Endodermal cell (in vitro differentiated cells): ENCODE results near the gene RCAN1. TPM values are rescaled to one million over a fixed set of nuclear protein-coding genes. Genes with fewer than 3 reads are reported as not detected.

Experiments used
- DNase-seq: peaks from one replicate; pipeline ENCODE4 v3.0.0-alpha.2; 2017
- H3K27ac ChIP-seq: 2 replicates; pipeline ENCODE4 v1.5.1; 2013; ENCODE audit warnings: mild to moderate bottlenecking, low read depth, low read length, moderate library complexity
- H3K27me3 ChIP-seq: 2 replicates; pipeline ENCODE4 v1.6.1; 2013; ENCODE audit warnings: mild to moderate bottlenecking, low read length, moderate library complexity; ENCODE audit not compliant: insufficient read depth, control insufficient read depth, poor library complexity, severe bottlenecking
- H3K36me3 ChIP-seq: 2 replicates; pipeline ENCODE4 v1.7.0; 2013; ENCODE audit warnings: mild to moderate bottlenecking, low read length, moderate library complexity; ENCODE audit not compliant: control insufficient read depth, insufficient read depth
- H3K4me1 ChIP-seq: one replicate; pipeline ENCODE4 v1.7.0; 2013; ENCODE audit warnings: low read length; ENCODE audit not compliant: control insufficient read depth, insufficient read depth
- H3K4me3 ChIP-seq: 2 replicates; pipeline ENCODE4 v1.5.1; 2013; ENCODE audit warnings: mild to moderate bottlenecking, low read length, moderate library complexity
- H3K9ac ChIP-seq: 2 replicates; pipeline ENCODE4 v1.6.1; 2013; ENCODE audit warnings: mild to moderate bottlenecking, low read length, moderate library complexity; ENCODE audit not compliant: poor library complexity, severe bottlenecking; ENCODE audit errors: extremely low read depth
- H3K9me3 ChIP-seq: 2 replicates; pipeline ENCODE4 v1.6.1; 2013; ENCODE audit warnings: mild to moderate bottlenecking, low read length, moderate library complexity; ENCODE audit not compliant: control insufficient read depth
- H3K27ac Mint-ChIP-seq: 2 replicates; pipeline ENCODE4 v1.8.0; 2020; ENCODE audit warnings: mixed read lengths
- H3K27me3 Mint-ChIP-seq: 2 replicates; pipeline ENCODE4 v1.8.0; 2021; ENCODE audit warnings: mild to moderate bottlenecking, mixed read lengths; ENCODE audit not compliant: insufficient read depth
- H3K36me3 Mint-ChIP-seq: 2 replicates; pipeline ENCODE4 v1.8.0; 2020; ENCODE audit warnings: low read depth, mixed read lengths
- H3K4me1 Mint-ChIP-seq: 2 replicates; pipeline ENCODE4 v1.8.0; 2020; ENCODE audit warnings: mixed read lengths
- H3K4me3 Mint-ChIP-seq: 2 replicates; pipeline ENCODE4 v1.8.0; 2020; ENCODE audit warnings: mild to moderate bottlenecking, moderate library complexity, mixed read lengths
- H3K9me3 Mint-ChIP-seq: 2 replicates; pipeline ENCODE4 v1.8.0; 2020; ENCODE audit warnings: mild to moderate bottlenecking, mixed read lengths
- CTCF ChIP-seq: fragments of 200-600 bp; sonication (generic); conservative IDR thresholded peaks from 2 replicates; pipeline ENCODE4 v1.5.0; 2021; ENCODE audit warnings: antibody characterized with exemption, mild to moderate bottlenecking
- WGBS, 2 experiments: methylation state at CpG; one replicate each; pipeline versions ENCODE4 v1.1.5 to v1.1.7; 2013; ENCODE audit warnings: missing lambda C conversion rate in 2 of 2, mixed read lengths in 1 of 2; ENCODE audit not compliant: insufficient coverage in 1 of 2, insufficient read length in 1 of 2; 5-methylcytosine and 5-hydroxymethylcytosine counted together
- total RNA-seq, 2 donors: library from RNA; stranded (reverse); fragmentation: NEBNext Ultra II Directional in 1 of 2; extraction: Animal tissue kit (Norgen Biotek cat#: 25700) in 1 of 2; gene quantifications; 2 replicates in 1 of 2; 3 replicates in 1 of 2; pipeline ENCODE4 v1.2.1, GENCODE V29; 2021

RCAN1 gene
- total RNA-seq, 2 donors from 2014 or later, result 6.1 to 6.7 TPM

GRCh38 chr21:34595457-34595856 is 19.5 kb downstream of the RCAN1 start:
- no peaks in the 10 kb centered on the region for H3K9me3 ChIP-seq
- Mint-ChIP-seq H3K4me1 (peaks cover 8% of the 10 kb centered on the region), H3K27me3 (peaks cover 2% of the 10 kb centered on the region), H3K9me3 (no peaks in the 10 kb centered on the region), H3K36me3 (no peaks in the 10 kb centered on the region), H3K4me3 (no peak overlapping the region), H3K27ac (no peak overlapping the region)
- no peaks in the 10 kb centered on the region for H3K36me3 ChIP-seq
- 76 to 92% methylated on average over 6 to 8 of the region's 8 CpGs for WGBS, 2 experiments
- H3K4me3 ChIP-seq, result no peak overlapping the region
- no peak for TF ChIP-seq CTCF
- no peak overlapping the region for H3K9ac ChIP-seq
- no peak overlapping the region for H3K27ac ChIP-seq
- no peak for DNase-seq
- no peaks in the 10 kb centered on the region for H3K27me3 ChIP-seq
- peaks cover 9% of the 10 kb centered on the region for H3K4me1 ChIP-seq

GRCh38 chr21:34594566-34595234 is 20.2 kb downstream of the RCAN1 start:
- no peak for TF ChIP-seq CTCF
- Histone ChIP-seq H3K4me1 (peaks cover 5% of the 10 kb centered on the region), H3K36me3 (no peaks in the 10 kb centered on the region), H3K27ac (no peak overlapping the region), H3K4me3 (no peak overlapping the region), H3K27me3 (no peaks in the 10 kb centered on the region), H3K9me3 (no peaks in the 10 kb centered on the region), H3K9ac (no peak overlapping the region)
- no peaks in the 10 kb centered on the region for H3K36me3 Mint-ChIP-seq
- H3K4me1 Mint-ChIP-seq, result peaks cover 2% of the 10 kb centered on the region
- H3K9me3 Mint-ChIP-seq, result no peaks in the 10 kb centered on the region
- 82 to 88% methylated on average over 5 to 8 of the region's 8 CpGs for whole genome bisulfite sequencing, 2 experiments
- no peak overlapping the region for H3K27ac Mint-ChIP-seq
- peak; percentile 28 for DNase-seq
- no peak overlapping the region for H3K4me3 Mint-ChIP-seq
- peaks cover 2% of the 10 kb centered on the region for H3K27me3 Mint-ChIP-seq

- no peaks in the 10 kb centered on the region for H3K36me3 ChIP-seq
- H3K9me3 Mint-ChIP-seq, result no peaks in the 10 kb centered on the region
- H3K36me3 Mint-ChIP-seq, result no peaks in the 10 kb centered on the region
- H3K4me1 ChIP-seq, result peaks cover 4% of the 10 kb centered on the region
- no peak overlapping the region for H3K27ac ChIP-seq
- no peak for TF ChIP-seq CTCF
- H3K27me3 Mint-ChIP-seq, result peaks cover 2% of the 10 kb centered on the region
- no peak overlapping the region for H3K9ac ChIP-seq
- H3K9me3 ChIP-seq, result no peaks in the 10 kb centered on the region
- peaks cover 2% of the 10 kb centered on the region for H3K4me1 Mint-ChIP-seq
- WGBS, 2 experiments, result 97% methylated on average over 11 to 12 of the region's 12 CpGs
- H3K27me3 ChIP-seq, result no peaks in the 10 kb centered on the region
- no peak overlapping the region for H3K4me3 Mint-ChIP-seq
- no peak overlapping the region for H3K27ac Mint-ChIP-seq
- no peak overlapping the region for H3K4me3 ChIP-seq
- no peak for DNase-seq
These were observed 20.9 kb downstream of the RCAN1 start for GRCh38 chr21:34593954-34594531.
